ENCODE results near the gene TRIM74.
"Not testable (repeated sequence)": the region's sequence is repeated elsewhere in the genome, so short reads cannot be mapped to it uniquely, and the experiment has no call there.

DNA sequence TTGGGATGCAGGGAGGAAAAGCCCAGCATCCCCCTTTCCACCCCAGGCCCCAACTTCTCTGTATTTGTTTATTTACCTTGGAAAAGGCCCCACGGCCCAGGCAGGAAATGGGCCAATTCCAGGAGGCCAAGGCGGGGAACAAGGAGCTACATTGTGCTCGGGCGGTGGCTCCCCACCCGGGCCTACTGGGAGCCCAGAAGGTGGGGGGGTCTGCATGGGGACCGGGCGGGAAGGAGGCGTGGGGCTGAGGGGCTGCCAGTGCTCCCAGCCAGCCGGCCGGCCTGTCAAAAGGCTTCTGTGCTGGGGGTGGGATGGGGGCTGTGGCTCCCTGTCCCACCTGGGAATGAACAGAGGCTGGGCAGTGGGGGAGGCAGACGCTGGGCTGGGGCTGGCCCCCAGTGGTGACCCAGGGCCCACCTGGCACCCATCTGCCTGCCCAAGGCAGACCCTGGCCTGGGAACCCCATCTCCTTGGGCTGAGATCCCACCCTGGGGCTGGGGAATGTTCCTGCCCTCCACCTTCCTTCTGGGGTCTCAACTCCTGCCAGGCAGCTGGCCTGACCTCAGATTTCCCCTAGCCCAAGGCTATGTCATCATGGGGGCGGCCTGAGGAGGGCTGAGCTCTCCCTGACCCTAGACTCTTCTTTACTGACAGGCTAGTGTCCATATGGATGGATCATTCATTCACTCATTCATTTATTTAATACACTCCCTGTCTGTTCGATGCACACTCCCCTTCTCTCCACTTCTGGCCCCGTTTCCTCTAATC, 21.1 kb upstream of the TRIM74 start:
- not testable (repeated sequence) for TF ChIP-seq ZFP3 (CRISPR knock-in tag; IDR thresholded peaks at IDR 0.05); TCF4 (CRISPR knock-in tag; IDR thresholded peaks at IDR 0.05; ENCODE audit: borderline replicate concordance); ARNTL (CRISPR knock-in tag; IDR thresholded peaks at IDR 0.05; ENCODE audit: borderline replicate concordance, low read depth); PPARA (CRISPR knock-in tag; IDR thresholded peaks at IDR 0.05; ENCODE audit: borderline replicate concordance); ZNF70 (CRISPR knock-in tag; IDR thresholded peaks at IDR 0.05)
- TF ChIP-seq, protein P1, sequence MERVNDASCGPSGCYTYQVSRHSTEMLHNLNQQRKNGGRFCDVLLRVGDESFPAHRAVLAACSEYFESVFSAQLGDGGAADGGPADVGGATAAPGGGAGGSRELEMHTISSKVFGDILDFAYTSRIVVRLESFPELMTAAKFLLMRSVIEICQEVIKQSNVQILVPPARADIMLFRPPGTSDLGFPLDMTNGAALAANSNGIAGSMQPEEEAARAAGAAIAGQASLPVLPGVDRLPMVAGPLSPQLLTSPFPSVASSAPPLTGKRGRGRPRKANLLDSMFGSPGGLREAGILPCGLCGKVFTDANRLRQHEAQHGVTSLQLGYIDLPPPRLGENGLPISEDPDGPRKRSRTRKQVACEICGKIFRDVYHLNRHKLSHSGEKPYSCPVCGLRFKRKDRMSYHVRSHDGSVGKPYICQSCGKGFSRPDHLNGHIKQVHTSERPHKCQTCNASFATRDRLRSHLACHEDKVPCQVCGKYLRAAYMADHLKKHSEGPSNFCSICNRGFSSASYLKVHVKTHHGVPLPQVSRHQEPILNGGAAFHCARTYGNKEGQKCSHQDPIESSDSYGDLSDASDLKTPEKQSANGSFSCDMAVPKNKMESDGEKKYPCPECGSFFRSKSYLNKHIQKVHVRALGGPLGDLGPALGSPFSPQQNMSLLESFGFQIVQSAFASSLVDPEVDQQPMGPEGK (CRISPR knock-in tag; IDR thresholded peaks at IDR 0.05; ENCODE audit: borderline replicate concordance): not testable (repeated sequence)
- TF ChIP-seq, protein P2, sequence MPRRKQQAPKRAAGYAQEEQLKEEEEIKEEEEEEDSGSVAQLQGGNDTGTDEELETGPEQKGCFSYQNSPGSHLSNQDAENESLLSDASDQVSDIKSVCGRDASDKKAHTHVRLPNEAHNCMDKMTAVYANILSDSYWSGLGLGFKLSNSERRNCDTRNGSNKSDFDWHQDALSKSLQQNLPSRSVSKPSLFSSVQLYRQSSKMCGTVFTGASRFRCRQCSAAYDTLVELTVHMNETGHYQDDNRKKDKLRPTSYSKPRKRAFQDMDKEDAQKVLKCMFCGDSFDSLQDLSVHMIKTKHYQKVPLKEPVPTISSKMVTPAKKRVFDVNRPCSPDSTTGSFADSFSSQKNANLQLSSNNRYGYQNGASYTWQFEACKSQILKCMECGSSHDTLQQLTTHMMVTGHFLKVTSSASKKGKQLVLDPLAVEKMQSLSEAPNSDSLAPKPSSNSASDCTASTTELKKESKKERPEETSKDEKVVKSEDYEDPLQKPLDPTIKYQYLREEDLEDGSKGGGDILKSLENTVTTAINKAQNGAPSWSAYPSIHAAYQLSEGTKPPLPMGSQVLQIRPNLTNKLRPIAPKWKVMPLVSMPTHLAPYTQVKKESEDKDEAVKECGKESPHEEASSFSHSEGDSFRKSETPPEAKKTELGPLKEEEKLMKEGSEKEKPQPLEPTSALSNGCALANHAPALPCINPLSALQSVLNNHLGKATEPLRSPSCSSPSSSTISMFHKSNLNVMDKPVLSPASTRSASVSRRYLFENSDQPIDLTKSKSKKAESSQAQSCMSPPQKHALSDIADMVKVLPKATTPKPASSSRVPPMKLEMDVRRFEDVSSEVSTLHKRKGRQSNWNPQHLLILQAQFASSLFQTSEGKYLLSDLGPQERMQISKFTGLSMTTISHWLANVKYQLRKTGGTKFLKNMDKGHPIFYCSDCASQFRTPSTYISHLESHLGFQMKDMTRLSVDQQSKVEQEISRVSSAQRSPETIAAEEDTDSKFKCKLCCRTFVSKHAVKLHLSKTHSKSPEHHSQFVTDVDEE (CRISPR knock-in tag; IDR thresholded peaks at IDR 0.05): not testable (repeated sequence)
- TF ChIP-seq, protein P3, sequence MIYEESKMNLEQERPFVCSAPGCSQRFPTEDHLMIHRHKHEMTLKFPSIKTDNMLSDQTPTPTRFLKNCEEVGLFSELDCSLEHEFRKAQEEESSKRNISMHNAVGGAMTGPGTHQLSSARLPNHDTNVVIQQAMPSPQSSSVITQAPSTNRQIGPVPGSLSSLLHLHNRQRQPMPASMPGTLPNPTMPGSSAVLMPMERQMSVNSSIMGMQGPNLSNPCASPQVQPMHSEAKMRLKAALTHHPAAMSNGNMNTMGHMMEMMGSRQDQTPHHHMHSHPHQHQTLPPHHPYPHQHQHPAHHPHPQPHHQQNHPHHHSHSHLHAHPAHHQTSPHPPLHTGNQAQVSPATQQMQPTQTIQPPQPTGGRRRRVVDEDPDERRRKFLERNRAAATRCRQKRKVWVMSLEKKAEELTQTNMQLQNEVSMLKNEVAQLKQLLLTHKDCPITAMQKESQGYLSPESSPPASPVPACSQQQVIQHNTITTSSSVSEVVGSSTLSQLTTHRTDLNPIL (CRISPR knock-in tag; IDR thresholded peaks at IDR 0.05; ENCODE audit: low read depth): not testable (repeated sequence)
